H1 (cell line): ENCODE results near the gene FCN2. TPM values are rescaled to one million over a fixed set of nuclear protein-coding genes. Genes with fewer than 3 reads are reported as not detected.

Experiments
- CTCF ChIA-PET: fragments of 300-600 bp; sonication (Branson Sonifier 250); formaldehyde crosslinking; loops from one replicate; lab custom pipeline; 2021; ENCODE audit not compliant: partially characterized antibody; lab: Charles Lee
- POLR2A ChIA-PET: fragments of 300-600 bp; sonication (Branson Sonifier 250); formaldehyde crosslinking; loops from one replicate; lab custom pipeline; 2021; ENCODE audit warnings: inconsistent platforms; ENCODE audit not compliant: partially characterized antibody; lab: Charles Lee
- DNase-seq, 2 experiments: peaks; one replicate each; pipeline versions ENCODE4 v3.0.0 to v3.0.0-alpha.2; 2010 to 2022; ENCODE audit warnings: low spot score in 2 of 2, low read depth in 1 of 2, mixed read lengths in 1 of 2
- FAIRE-seq: peaks from 2 replicates; lab custom pipeline; 2011; peaks lifted over from hg19 to GRCh38; lab: Jason Lieb, UNC
- H2AFZ ChIP-seq: 2 replicates; pipeline ENCODE4 v1.8.1; 2012; ENCODE audit warnings: low read length, inconsistent platforms
- H2AK5ac ChIP-seq: 2 replicates; pipeline ENCODE4 v1.6.1; 2013; ENCODE audit warnings: low read depth, low read length
- H2BK120ac ChIP-seq: replicated peaks from 2 replicates; pipeline ENCODE3; 2013; ENCODE audit warnings: low read depth, low read length, inconsistent platforms
- H2BK12ac ChIP-seq: 2 replicates; pipeline ENCODE4 v1.6.1; 2013; ENCODE audit warnings: low read depth, low read length
- H2BK15ac ChIP-seq: 2 replicates; pipeline ENCODE4 v1.6.1; 2013; ENCODE audit warnings: low read length
- H2BK20ac ChIP-seq: 2 replicates; pipeline ENCODE4 v1.6.1; 2013; ENCODE audit warnings: low read length
- H2BK5ac ChIP-seq: 2 replicates; pipeline ENCODE4 v1.6.1; 2013; ENCODE audit warnings: low read depth, low read length
- H3K14ac ChIP-seq: 2 replicates; pipeline ENCODE4 v1.6.1; 2013; ENCODE audit warnings: inconsistent platforms; ENCODE audit not compliant: insufficient read length
- H3K18ac ChIP-seq: 2 replicates; pipeline ENCODE4 v1.6.1; 2013; ENCODE audit warnings: low read length; ENCODE audit errors: extremely low read depth
- H3K23ac ChIP-seq: 2 replicates; pipeline ENCODE4 v1.6.1; 2013; ENCODE audit warnings: inconsistent platforms; ENCODE audit not compliant: insufficient read length
- H3K23me2 ChIP-seq: 2 replicates; pipeline ENCODE4 v1.6.1; 2013; ENCODE audit warnings: low read depth, low read length
- H3K27ac ChIP-seq: 2 replicates; pipeline ENCODE4 v1.6.1; 2011; ENCODE audit warnings: low read depth, low read length, inconsistent platforms
- H3K27me3 ChIP-seq, 4 experiments: replicated peaks in 1 of 4; 1 replicate in 1 of 4; 2 replicates in 3 of 4; pipeline versions ENCODE4 v1.6.1 to v1.8.1; 2011 to 2013; ENCODE audit warnings: low read length in 3 of 4, mild to moderate bottlenecking in 3 of 4, inconsistent platforms in 2 of 4, mixed read lengths in 2 of 4, moderate library complexity in 1 of 4; ENCODE audit not compliant: control insufficient read depth in 3 of 4, insufficient read depth in 3 of 4; ENCODE audit errors: extremely low read depth in 1 of 4
- H3K36me3 ChIP-seq, 4 experiments: 2 replicates each; pipeline versions ENCODE4 v1.6.1 to v1.8.1; 2011 to 2013; ENCODE audit warnings: mild to moderate bottlenecking in 4 of 4, low read length in 3 of 4, moderate library complexity in 2 of 4, control low read depth in 1 of 4, inconsistent platforms in 1 of 4; ENCODE audit not compliant: insufficient read depth in 4 of 4, control insufficient read depth in 2 of 4
- H3K4ac ChIP-seq: replicated peaks from 2 replicates; pipeline ENCODE3; 2013; ENCODE audit warnings: low read length, low read depth, mixed read lengths, inconsistent platforms; ENCODE audit not compliant: insufficient read length
- H3K4me1 ChIP-seq, 4 experiments: replicated peaks in 1 of 4; 1 replicate in 1 of 4; 2 replicates in 3 of 4; pipeline versions ENCODE4 v1.6.1 to v1.8.1; 2011 to 2013; ENCODE audit warnings: low read length in 3 of 4, inconsistent platforms in 2 of 4, mixed read lengths in 1 of 4; ENCODE audit not compliant: insufficient read depth in 4 of 4, control insufficient read depth in 3 of 4
- H3K4me2 ChIP-seq, 2 experiments: 2 replicates each; pipeline versions ENCODE4 v1.6.1 to v1.8.1; 2011 to 2013; ENCODE audit warnings: low read depth in 2 of 2, low read length in 2 of 2, control low read depth in 1 of 2, inconsistent platforms in 1 of 2, mild to moderate bottlenecking in 1 of 2; ENCODE audit not compliant: insufficient read depth in 1 of 2
- H3K4me3 ChIP-seq, 4 experiments: fragments of 200-600, 300-600 bp in 1 of 4; sonication (generic), shearing (Covaris generic), sonication (Bioruptor Twin) in 1 of 4; 2 replicates each; pipeline versions ENCODE4 v1.5.1 to v1.8.1; 2011 to 2016; ENCODE audit warnings: low read length in 4 of 4, low read depth in 3 of 4, control low read depth in 2 of 4, inconsistent platforms in 2 of 4, mild to moderate bottlenecking in 2 of 4, mixed read lengths in 1 of 4, moderate library complexity in 1 of 4; ENCODE audit not compliant: insufficient read depth in 2 of 4; ENCODE audit errors: extremely low read depth in 1 of 4
- H3K56ac ChIP-seq: replicated peaks from 2 replicates; pipeline ENCODE3; 2013; ENCODE audit warnings: low read depth, mild to moderate bottlenecking, mixed read lengths, low read length, inconsistent platforms; ENCODE audit not compliant: insufficient read length
- H3K79me1 ChIP-seq: 2 replicates; pipeline ENCODE4 v1.6.1; 2013; ENCODE audit warnings: low read depth, low read length, control low read depth
- H3K79me2 ChIP-seq, 2 experiments: 2 replicates each; pipeline versions ENCODE4 v1.6.1 to v1.8.1; 2012 to 2013; ENCODE audit warnings: low read length in 2 of 2, mild to moderate bottlenecking in 2 of 2, inconsistent platforms in 1 of 2; ENCODE audit not compliant: insufficient read depth in 2 of 2, control insufficient read depth in 1 of 2
- H3K9ac ChIP-seq, 4 experiments: replicated peaks in 1 of 4; 1 replicate in 1 of 4; 2 replicates in 3 of 4; pipeline versions ENCODE4 v1.6.1 to v1.8.1; 2011 to 2013; ENCODE audit warnings: low read depth in 3 of 4, low read length in 3 of 4, control low read depth in 2 of 4, mild to moderate bottlenecking in 2 of 4, moderate library complexity in 2 of 4, inconsistent platforms in 1 of 4; ENCODE audit errors: extremely low read depth in 1 of 4
- H3K9me3 ChIP-seq, 2 experiments: 2 replicates each; pipeline versions ENCODE4 v1.6.1 to v1.8.1; 2012 to 2013; ENCODE audit warnings: mild to moderate bottlenecking in 2 of 2, moderate library complexity in 2 of 2, control low read depth in 1 of 2, inconsistent platforms in 1 of 2, low read depth in 1 of 2, low read length in 1 of 2, mixed read lengths in 1 of 2; ENCODE audit not compliant: insufficient read depth in 2 of 2
- H4K20me1 ChIP-seq, 2 experiments: replicated peaks in 1 of 2; 2 replicates each; pipeline versions ENCODE3 to v1.8.1; 2011 to 2013; ENCODE audit warnings: inconsistent platforms in 2 of 2, low read length in 2 of 2, mild to moderate bottlenecking in 1 of 2; ENCODE audit not compliant: insufficient read depth in 2 of 2, control insufficient read depth in 1 of 2
- H4K5ac ChIP-seq: 2 replicates; pipeline ENCODE4 v1.6.1; 2013; ENCODE audit warnings: low read length, low read depth, mixed read lengths, inconsistent platforms; ENCODE audit not compliant: insufficient read length
- H4K8ac ChIP-seq: 2 replicates; pipeline ENCODE4 v1.8.0; 2013; ENCODE audit warnings: mild to moderate bottlenecking, moderate library complexity, low read length, inconsistent platforms; ENCODE audit not compliant: insufficient read depth; ENCODE audit errors: extremely low read depth
- H4K91ac ChIP-seq: replicated peaks from 2 replicates; pipeline ENCODE3; 2013; ENCODE audit warnings: low read length, mixed read lengths, inconsistent platforms; ENCODE audit not compliant: insufficient read length
- FOSL1 ChIP-seq: IDR thresholded peaks from 2 replicates; pipeline ENCODE4 v1.6.1; 2011; ENCODE audit warnings: mild to moderate bottlenecking, low read depth, low read length, moderate library complexity; ENCODE audit not compliant: insufficient read depth
- GABPA ChIP-seq: IDR thresholded peaks from 2 replicates; pipeline ENCODE4 v1.6.1; 2011; ENCODE audit warnings: mild to moderate bottlenecking, low read length, moderate library complexity, borderline replicate concordance; ENCODE audit not compliant: insufficient read depth
- MAX ChIP-seq: IDR thresholded peaks from 2 replicates; pipeline ENCODE4 v1.6.1; 2012; ENCODE audit warnings: inconsistent platforms
- RXRA ChIP-seq: IDR thresholded peaks from 2 replicates; pipeline ENCODE4 v1.6.1; 2011; ENCODE audit warnings: low read depth, mild to moderate bottlenecking, low read length, moderate library complexity; ENCODE audit not compliant: insufficient read depth
- SRF ChIP-seq: IDR thresholded peaks from 2 replicates; pipeline ENCODE4 v1.6.1; 2011; ENCODE audit warnings: mild to moderate bottlenecking, low read depth, low read length, moderate library complexity
- TBP ChIP-seq: IDR thresholded peaks from 2 replicates; pipeline ENCODE4 v1.6.1; 2011; ENCODE audit warnings: low read depth, low read length, improper control_type of control experiment
- USF2 ChIP-seq: IDR thresholded peaks from 2 replicates; pipeline ENCODE4 v1.6.1; 2011; ENCODE audit warnings: low read length, improper control_type of control experiment
- WGBS, 2 experiments: shearing (Covaris generic) in 1 of 2; methylation state at CpG; one replicate each; pipeline versions ENCODE4 v1.1.6 to v1.1.7; 2013 to 2015; ENCODE audit warnings: low lambda C conversion rate in 2 of 2, mixed read lengths in 2 of 2, inconsistent platforms in 1 of 2, low coverage in 1 of 2, missing lambda C conversion rate in 1 of 2; ENCODE audit not compliant: insufficient replicate concordance in 2 of 2, insufficient coverage in 1 of 2, insufficient read length in 1 of 2; ENCODE audit errors: extremely low coverage in 1 of 2, missing lambda C conversion rate in 1 of 2; 5-methylcytosine and 5-hydroxymethylcytosine counted together
- polyA plus RNA-seq, 7 experiments: library from polyadenylated mRNA; depleted of rRNA in 3 of 7; stranded (reverse) in 5 of 7; unstranded in 2 of 7; fragments of >200 nt in 5 of 7; fragments of 200-250 nt in 2 of 7; gene quantifications; 1 replicate in 5 of 7; 2 replicates in 1 of 7; 4 replicates in 1 of 7; pipeline versions ENCODE4 v1.2.1 to v1.2.3, GENCODE V29; 2011 to 2013; ENCODE audit warnings: missing spikeins in 2 of 7, mixed read lengths in 2 of 7
- total RNA-seq: library from RNA; stranded (reverse); fragmentation: NEBNext Ultra II Directional; extraction: Animal tissue kit (Norgen Biotek cat#: 25700); gene quantifications from 2 replicates; pipeline ENCODE4 v1.2.1, GENCODE V29; 2021

Gene FCN2
- total and polyA plus RNA-seq, 2 of the 8 experiments (the other 6 are each of a cell fraction or from before 2014, with no cell fraction given) = not detected

GRCh38 chr9:134896834-134897583, 16.4 kb downstream of the FCN2 start:
- H2BK15ac ChIP-seq = no peak overlapping the region
- H2AFZ ChIP-seq = no peak overlapping the region
- H3K14ac ChIP-seq = no peak overlapping the region
- H3K4me3 ChIP-seq = no peak overlapping the region
- H2BK5ac ChIP-seq = no peak overlapping the region
- H4K8ac ChIP-seq = no peak overlapping the region
- H2BK20ac ChIP-seq = no peak overlapping the region
- no peaks in the 10 kb centered on the region for H3K4me1 ChIP-seq
- H3K36me3 ChIP-seq = no peaks in the 10 kb centered on the region
- peaks cover 11 to 14% of the 10 kb centered on the region in 2 experiments; a peak in 3 of 4 replicates for H3K9me3 ChIP-seq
- no peaks in the 10 kb centered on the region for H3K27me3 ChIP-seq
- no peak overlapping the region for H3K9ac ChIP-seq
- TF ChIP-seq FOSL1 = no peak
- no peak for TF ChIP-seq SRF
- no peak for TF ChIP-seq TBP
- no peak for TF ChIP-seq RXRA
- no peak for TF ChIP-seq MAX
- no peak for TF ChIP-seq GABPA
- TF ChIP-seq USF2 = no peak
- 88% methylated on average over 14 of the region's 14 CpGs; no CpG with 5 or more reads in 1 of the 2 experiments for WGBS, 2 experiments
- no peak overlapping the region for H3K56ac ChIP-seq
- no peak for FAIRE-seq
- H3K79me1 ChIP-seq = no peaks in the 10 kb centered on the region
- no peak for DNase-seq
- H2AK5ac ChIP-seq = no peak overlapping the region
- no peak overlapping the region for H2BK120ac ChIP-seq
- H4K20me1 ChIP-seq = no peaks in the 10 kb centered on the region
- no peak overlapping the region for H4K91ac ChIP-seq
- no peak overlapping the region for H3K4ac ChIP-seq
- no peaks in the 10 kb centered on the region for H3K79me2 ChIP-seq
- H3K23me2 ChIP-seq = no peaks in the 10 kb centered on the region
- CTCF ChIA-PET = interaction anchor here (1.1 kb wide), 1 partner anchor 158 kb away, joined by 4 read pairs; no protein-coding TSS in a partner anchor
- no peak overlapping the region for H3K27ac ChIP-seq
- POLR2A ChIA-PET = no interaction called here
- no peak overlapping the region for H2BK12ac ChIP-seq
- H3K23ac ChIP-seq = no peak overlapping the region
- H3K4me2 ChIP-seq = no peak overlapping the region
- no peak overlapping the region for H3K18ac ChIP-seq
- no peak overlapping the region for H4K5ac ChIP-seq
